Uterus (tissue), 4 donors: ENCODE measurements around the gene SLC38A1. TPM values are rescaled to one million over a fixed set of nuclear protein-coding genes. Genes with fewer than 3 reads are reported as not detected.

Experiments
- DNase-seq, 2 donors: peaks; one replicate each; pipeline ENCODE4 v3.0.0-alpha.2; 2019 to 2020
- H3K27ac ChIP-seq, 2 donors: fragments of 200-600 bp; sonication (generic); 1 replicate in 1 of 2; 2 replicates in 1 of 2; pipeline ENCODE4 v1.5.1; 2016 to 2018
- H3K27me3 ChIP-seq, 2 donors: fragments of 200-600 bp; sonication (generic); one replicate each; pipeline ENCODE4 v1.5.1; 2018 to 2019; ENCODE audit warnings: control low read depth in 1 of 2
- H3K36me3 ChIP-seq, 2 donors: fragments of 200-600 bp; sonication (generic); one replicate each; pipeline ENCODE4 v1.5.1; 2019; ENCODE audit warnings: control low read depth in 1 of 2
- H3K4me1 ChIP-seq, 2 donors: fragments of 200-600 bp; sonication (generic); one replicate each; pipeline ENCODE4 v1.5.1; 2018 to 2019; ENCODE audit warnings: control low read depth in 1 of 2
- H3K4me3 ChIP-seq, 2 donors: fragments of 200-600 bp; sonication (generic); 1 replicate in 1 of 2; 2 replicates in 1 of 2; pipeline ENCODE4 v1.5.1; 2018 to 2019; ENCODE audit warnings: mild to moderate bottlenecking in 1 of 2
- H3K9me3 ChIP-seq, 2 donors: fragments of 200-600 bp; sonication (generic); one replicate each; pipeline ENCODE4 v1.5.1; 2019; ENCODE audit warnings: control low read depth in 1 of 2
- POLR2A ChIP-seq, 2 donors: fragments of 450-650 bp; IDR thresholded peaks; one replicate each; pipeline ENCODE4 v1.6.1; 2016; ENCODE audit warnings: antibody characterized with exemption in 2 of 2, mild to moderate bottlenecking in 1 of 2, moderate library complexity in 1 of 2
- intact Hi-C: fragments of 100-400 bp; cut with DNase I; formaldehyde crosslinking; loops from one replicate; pipeline ENCODE4 v1.15.1; 2023; ENCODE audit warnings: low total_unique reads
- total RNA-seq, 4 donors: library from RNA; depleted of rRNA in 3 of 4; stranded (reverse); fragments of >200 nt in 3 of 4; gene quantifications; one replicate each; pipeline versions ENCODE4 v1.1.0 to v1.2.4, GENCODE V29; 2014 to 2023
- TF ChIP-seq, protein P1 (sequence below), 4 experiments: fragments of 200-600 bp in 2 of 4; fragments of 450-650 bp in 2 of 4; sonication (generic) in 2 of 4; IDR thresholded peaks; one replicate each; pipeline ENCODE4 v1.5.1; 2016 to 2019; ENCODE audit warnings: antibody characterized with exemption in 4 of 4, mild to moderate bottlenecking in 2 of 4, moderate library complexity in 1 of 4
- donor health status: DM: yes; HTN: yes; CAD: no.

Gene SLC38A1
- total RNA-seq, 4 donors from 2014 or later = 27.1 to 93.6 (median 64.1) TPM

DNA sequence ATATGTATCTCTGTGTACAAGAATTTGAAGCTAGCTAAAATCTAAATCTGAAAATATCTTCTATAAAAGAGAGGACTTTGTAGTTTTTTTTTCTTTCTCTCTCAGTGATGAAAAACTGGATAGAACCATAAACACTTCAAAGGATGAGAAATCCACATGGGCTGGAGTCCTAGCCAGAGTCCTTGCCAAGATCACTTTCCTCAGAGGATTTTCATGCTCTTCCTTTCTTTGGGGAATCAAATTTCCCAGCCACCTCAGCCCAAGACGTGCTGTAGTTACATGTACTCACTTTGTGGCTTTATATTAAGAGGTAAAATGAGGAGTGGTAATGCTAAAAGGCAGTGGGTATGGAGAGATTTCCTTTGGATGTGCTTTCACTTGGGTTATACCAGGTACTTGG lies 110.3 kb downstream of the SLC38A1 start:
- intact Hi-C loops = no loop called here
- Histone ChIP-seq H3K36me3 (no peaks in the 10 kb centered on the region), H3K27ac (peak overlapping the region; percentile 54 to 67), H3K4me1 (peaks cover 0 to 8% of the 10 kb centered on the region in 2 donors), H3K27me3 (no peaks in the 10 kb centered on the region), H3K9me3 (peaks cover 0 to 6% of the 10 kb centered on the region in 2 donors), H3K4me3 (no peak overlapping the region)
- TF ChIP-seq POLR2A (IDR thresholded peaks at IDR 0.05) = no peak
- TF ChIP-seq, protein P1, sequence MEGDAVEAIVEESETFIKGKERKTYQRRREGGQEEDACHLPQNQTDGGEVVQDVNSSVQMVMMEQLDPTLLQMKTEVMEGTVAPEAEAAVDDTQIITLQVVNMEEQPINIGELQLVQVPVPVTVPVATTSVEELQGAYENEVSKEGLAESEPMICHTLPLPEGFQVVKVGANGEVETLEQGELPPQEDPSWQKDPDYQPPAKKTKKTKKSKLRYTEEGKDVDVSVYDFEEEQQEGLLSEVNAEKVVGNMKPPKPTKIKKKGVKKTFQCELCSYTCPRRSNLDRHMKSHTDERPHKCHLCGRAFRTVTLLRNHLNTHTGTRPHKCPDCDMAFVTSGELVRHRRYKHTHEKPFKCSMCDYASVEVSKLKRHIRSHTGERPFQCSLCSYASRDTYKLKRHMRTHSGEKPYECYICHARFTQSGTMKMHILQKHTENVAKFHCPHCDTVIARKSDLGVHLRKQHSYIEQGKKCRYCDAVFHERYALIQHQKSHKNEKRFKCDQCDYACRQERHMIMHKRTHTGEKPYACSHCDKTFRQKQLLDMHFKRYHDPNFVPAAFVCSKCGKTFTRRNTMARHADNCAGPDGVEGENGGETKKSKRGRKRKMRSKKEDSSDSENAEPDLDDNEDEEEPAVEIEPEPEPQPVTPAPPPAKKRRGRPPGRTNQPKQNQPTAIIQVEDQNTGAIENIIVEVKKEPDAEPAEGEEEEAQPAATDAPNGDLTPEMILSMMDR (IDR thresholded peaks at IDR 0.05) = no peak
- peak in 1 of 2 donors; percentile 28 for DNase-seq

GRCh38 chr12:46154221-46154985 lies 114.4 kb downstream of the SLC38A1 start:
- intact Hi-C loops = no loop called here
- Histone ChIP-seq H3K9me3 (peaks cover 0 to 6% of the 10 kb centered on the region in 2 donors), H3K27me3 (no peaks in the 10 kb centered on the region), H3K4me1 (peaks cover 0 to 9% of the 10 kb centered on the region in 2 donors), H3K4me3 (no peak overlapping the region), H3K27ac (peak overlapping the region in 1 of 2 donors; percentile 33), H3K36me3 (no peaks in the 10 kb centered on the region)
- DNase-seq = no peak
- TF ChIP-seq, protein P1 (IDR thresholded peaks at IDR 0.05) = no peak
- no peak for TF ChIP-seq POLR2A (IDR thresholded peaks at IDR 0.05)

DNA sequence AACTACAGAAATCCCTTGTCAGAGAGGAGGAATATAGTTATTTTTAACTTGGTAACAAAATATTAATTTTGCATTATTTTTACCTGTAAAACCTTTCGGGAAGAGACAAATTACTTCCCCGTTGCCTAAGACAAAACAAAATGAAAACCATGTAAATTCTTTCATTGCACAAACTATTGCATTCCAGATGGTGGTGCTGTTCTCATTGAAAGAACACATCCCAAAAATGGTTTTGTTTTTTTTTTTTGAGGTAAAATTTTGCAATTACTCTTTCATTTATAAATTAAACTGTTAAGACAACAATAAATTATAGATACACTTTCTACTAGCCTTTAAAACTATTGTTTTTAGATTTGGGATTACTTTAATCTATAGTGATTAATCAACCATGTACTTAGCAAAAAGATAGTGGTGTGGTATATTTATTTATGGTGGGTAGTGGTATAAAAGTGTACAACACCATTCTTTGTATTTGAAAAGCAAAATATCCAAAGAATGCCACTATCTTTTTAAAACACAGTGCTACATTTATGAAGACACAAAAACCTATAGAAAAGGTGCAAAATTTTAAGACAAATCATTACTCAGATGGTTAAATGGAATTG lies 115.5 kb downstream of the SLC38A1 start:
- peak overlapping the region in 1 of 2 donors; percentile 33 for H3K27ac ChIP-seq
- no peaks in the 10 kb centered on the region for H3K36me3 ChIP-seq
- no peaks in the 10 kb centered on the region for H3K27me3 ChIP-seq
- intact Hi-C loops = no loop called here
- H3K4me3 ChIP-seq = no peak overlapping the region
- no peak for TF ChIP-seq POLR2A (IDR thresholded peaks at IDR 0.05)
- TF ChIP-seq, protein P1 (IDR thresholded peaks at IDR 0.05) = peak; percentile 34 to 67 (median 46)
- peaks cover 0 to 6% of the 10 kb centered on the region in 2 donors for H3K4me1 ChIP-seq
- peaks cover 0 to 6% of the 10 kb centered on the region in 2 donors for H3K9me3 ChIP-seq
- DNase-seq = no peak

DNA sequence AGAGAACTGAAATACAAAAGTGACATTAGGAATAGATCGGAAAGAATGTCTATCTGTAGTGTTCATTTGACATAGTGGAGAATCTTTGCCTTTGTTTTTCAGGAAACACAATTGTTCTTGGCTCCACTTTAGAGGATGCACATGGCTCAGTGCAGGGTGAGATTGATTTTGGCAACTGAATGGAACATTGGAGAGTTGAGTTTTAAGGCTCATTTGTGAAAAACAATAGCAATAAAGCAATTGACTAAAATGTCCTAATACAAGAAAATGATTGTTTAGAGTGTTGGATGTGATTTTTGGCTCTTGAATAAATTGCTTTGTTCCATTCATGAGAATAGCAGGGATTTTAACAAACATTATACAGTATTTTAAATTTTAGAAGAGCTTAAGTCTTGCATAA lies 116.4 kb downstream of the SLC38A1 start:
- H3K4me3 ChIP-seq = no peak overlapping the region
- H3K4me1 ChIP-seq = peaks cover 0 to 6% of the 10 kb centered on the region in 2 donors
- intact Hi-C loops = no loop called here
- H3K27ac ChIP-seq = no peak overlapping the region
- no peak for DNase-seq
- no peak for TF ChIP-seq POLR2A (IDR thresholded peaks at IDR 0.05)
- TF ChIP-seq, protein P1 (IDR thresholded peaks at IDR 0.05) = no peak
- peaks cover 0 to 6% of the 10 kb centered on the region in 2 donors for H3K9me3 ChIP-seq
- no peaks in the 10 kb centered on the region for H3K27me3 ChIP-seq
- no peaks in the 10 kb centered on the region for H3K36me3 ChIP-seq

- no peak overlapping the region for H3K27ac ChIP-seq
- intact Hi-C loops = no loop called here
- no peaks in the 10 kb centered on the region for H3K36me3 ChIP-seq
- H3K4me3 ChIP-seq = no peak overlapping the region
- TF ChIP-seq, protein P1 (IDR thresholded peaks at IDR 0.05) = no peak
- TF ChIP-seq POLR2A (IDR thresholded peaks at IDR 0.05) = no peak
- DNase-seq = no peak
- no peaks in the 10 kb centered on the region for H3K27me3 ChIP-seq
- H3K9me3 ChIP-seq = no peaks in the 10 kb centered on the region
- H3K4me1 ChIP-seq = peaks cover 0 to 6% of the 10 kb centered on the region in 2 donors
Measured at GRCh38 chr12:46150735-46151134, 118.1 kb downstream of the SLC38A1 start.
